HG03442 (cell line): ENCODE results near the gene MMP11.

Experiments used
- ATAC-seq: cut with Tn5 transposase; IDR thresholded peaks from one replicate; pipeline ENCODE4 v1.9.1; 2021; ENCODE audit warnings: mild to moderate bottlenecking, moderate library complexity; ENCODE audit not compliant: unreplicated experiment

MMP11 gene

GRCh38 chr22:23827351-23827995, 54.8 kb downstream of the MMP11 start:
- ATAC-seq: no peak

GRCh38 chr22:23828800-23829680, 56.4 kb downstream of the MMP11 start:
- no peak for ATAC-seq

- no peak for ATAC-seq
These were observed 57.3 kb downstream of the MMP11 start for GRCh38 chr22:23829845-23830372.

GRCh38 chr22:23831261-23831660, 58.6 kb downstream of the MMP11 start:
- ATAC-seq: no peak

GRCh38 chr22:23831781-23832180, 59.1 kb downstream of the MMP11 start:
- ATAC-seq: no peak

- ATAC-seq: no peak
These were observed 59.8 kb downstream of the MMP11 start for GRCh38 chr22:23832226-23833016.

- ATAC-seq: no peak
These were observed 60.5 kb downstream of the MMP11 start for GRCh38 chr22:23833017-23833751.
